Activated CD4-positive, CD25-positive, alpha-beta regulatory T cell treated with anti-CD3 and anti-CD28 coated beads, Interleukin-2, amount 50 U/mL, for 24 hours (primary cell): Measurements from ENCODE around the gene CD300A.
A peak's percentile ranks its signal among the peaks of the same experiment; 100 is the strongest.

Source experiments
- ATAC-seq, 2 donors: fragments of 150-1000 bp; cut with Tn5 transposase; one replicate each; pipeline ENCODE4 v1.10.0; 2021; ENCODE audit warnings: mild to moderate bottlenecking in 1 of 2, moderate library complexity in 1 of 2

Gene CD300A

GRCh38 chr17:74466111-74466827, at the start of gene CD300A:
Gene CD300A (plus strand): TSS chr17:74466634. CDS start chr17:74466704, 70 bp downstream.
- ATAC-seq: no peak

GRCh38 chr17:74417178-74418045, 49.0 kb upstream of the CD300A start:
- peak; percentile 60 to 76 for ATAC-seq

GRCh38 chr17:74419928-74420411, 46.5 kb upstream of the CD300A start:
- no peak for ATAC-seq

GRCh38 chr17:74424117-74424516, 42.3 kb upstream of the CD300A start:
- ATAC-seq: no peak

GRCh38 chr17:74424657-74425056, 41.8 kb upstream of the CD300A start:
- no peak for ATAC-seq

- ATAC-seq: no peak
Observed at GRCh38 chr17:74426551-74427047, 39.8 kb upstream of the CD300A start.

GRCh38 chr17:74427048-74427762, 39.2 kb upstream of the CD300A start:
- no peak for ATAC-seq

- no peak for ATAC-seq
Observed at GRCh38 chr17:74427763-74428153, 38.7 kb upstream of the CD300A start.

GRCh38 chr17:74429604-74430384, 36.6 kb upstream of the CD300A start:
- no peak for ATAC-seq

GRCh38 chr17:74430385-74430705, 36.1 kb upstream of the CD300A start:
- no peak for ATAC-seq

- peak; percentile 33 to 39 for ATAC-seq
Observed at GRCh38 chr17:74430706-74431567, 35.5 kb upstream of the CD300A start.

GRCh38 chr17:74431568-74432423, 34.6 kb upstream of the CD300A start, which contains the start of gene GPRC5C:
Gene GPRC5C (plus strand): TSS chr17:74432088. CDS start chr17:74439777, 7,689 bp downstream.
- ATAC-seq: peak; percentile 22

- no peak for ATAC-seq
Observed at GRCh38 chr17:74432424-74432690, 34.1 kb upstream of the CD300A start.

GRCh38 chr17:74432766-74433391, 33.6 kb upstream of the CD300A start:
- ATAC-seq: no peak

GRCh38 chr17:74433421-74434121, 32.9 kb upstream of the CD300A start:
- no peak for ATAC-seq

- no peak for ATAC-seq
Observed at GRCh38 chr17:74435775-74436359, 30.6 kb upstream of the CD300A start.

- ATAC-seq: no peak
Observed at GRCh38 chr17:74437702-74438101, 28.7 kb upstream of the CD300A start.

GRCh38 chr17:74439691-74440567, 26.5 kb upstream of the CD300A start:
- no peak for ATAC-seq
